ENCODE data around the gene MAML3. TPM values are rescaled to one million over a fixed set of nuclear protein-coding genes. Genes with fewer than 3 reads are reported as not detected.

MAML3 gene
- total and polyA plus RNA-seq, 2 of the 13 experiments (the other 11 are each of a cell fraction or from before 2014, with no cell fraction given): 0.05 to 0.13 TPM

DNA sequence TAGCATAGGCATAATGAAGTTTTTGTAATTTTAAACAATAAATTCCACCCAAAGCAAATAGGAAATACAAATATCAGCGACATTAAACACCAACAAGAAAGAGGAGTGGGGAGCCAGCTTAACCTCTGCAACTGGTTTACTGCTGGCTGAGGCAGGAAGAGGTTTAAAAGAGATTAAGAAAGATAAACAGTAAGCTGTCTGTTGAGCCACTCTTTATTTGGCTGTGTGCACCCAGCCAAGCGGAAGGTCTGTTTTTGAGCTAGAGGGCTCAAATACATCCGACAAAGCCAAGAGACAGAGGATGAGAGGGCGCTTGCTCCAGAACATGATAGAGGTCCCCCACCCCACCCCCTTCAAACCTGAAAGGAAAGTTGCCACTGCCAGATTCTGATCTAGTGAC lies 297.0 kb downstream of the MAML3 start (continued):
- TF ChIP-seq ZNF614 (CRISPR knock-in tag; IDR thresholded peaks at IDR 0.05; ENCODE audit: borderline replicate concordance) (peak; percentile 99), ISX (CRISPR knock-in tag; conservative IDR thresholded peaks at IDR 0.05) (no peak), SP4 (CRISPR knock-in tag; IDR thresholded peaks at IDR 0.05) (no peak), ZNF484 (CRISPR knock-in tag; IDR thresholded peaks at IDR 0.05; ENCODE audit: borderline replicate concordance, low read depth) (no peak), PCBP2 (optimal IDR thresholded peaks at IDR 0.05; ENCODE audit: low read depth, low read length, poor library complexity, severe bottlenecking) (no peak), ZNF143 (CRISPR knock-in tag; IDR thresholded peaks at IDR 0.05) (no peak), SP1 (IDR thresholded peaks at IDR 0.05) (no peak), SP1 (CRISPR knock-in tag; IDR thresholded peaks at IDR 0.05) (no peak), CC2D1A (CRISPR knock-in tag; IDR thresholded peaks at IDR 0.05) (no peak), ELF3 (CRISPR knock-in tag; IDR thresholded peaks at IDR 0.05) (peak; percentile 84), ZFX (CRISPR knock-in tag; IDR thresholded peaks at IDR 0.05; ENCODE audit: low read depth) (no peak), PHF8 (CRISPR knock-in tag; IDR thresholded peaks at IDR 0.05) (no peak), MEF2D (CRISPR knock-in tag; IDR thresholded peaks at IDR 0.05) (no peak), MIER3 (CRISPR knock-in tag; IDR thresholded peaks at IDR 0.05; ENCODE audit: borderline replicate concordance) (peak; percentile 50; the same call in 1 of the 2 replicates)
- TF ChIP-seq, protein P1, sequence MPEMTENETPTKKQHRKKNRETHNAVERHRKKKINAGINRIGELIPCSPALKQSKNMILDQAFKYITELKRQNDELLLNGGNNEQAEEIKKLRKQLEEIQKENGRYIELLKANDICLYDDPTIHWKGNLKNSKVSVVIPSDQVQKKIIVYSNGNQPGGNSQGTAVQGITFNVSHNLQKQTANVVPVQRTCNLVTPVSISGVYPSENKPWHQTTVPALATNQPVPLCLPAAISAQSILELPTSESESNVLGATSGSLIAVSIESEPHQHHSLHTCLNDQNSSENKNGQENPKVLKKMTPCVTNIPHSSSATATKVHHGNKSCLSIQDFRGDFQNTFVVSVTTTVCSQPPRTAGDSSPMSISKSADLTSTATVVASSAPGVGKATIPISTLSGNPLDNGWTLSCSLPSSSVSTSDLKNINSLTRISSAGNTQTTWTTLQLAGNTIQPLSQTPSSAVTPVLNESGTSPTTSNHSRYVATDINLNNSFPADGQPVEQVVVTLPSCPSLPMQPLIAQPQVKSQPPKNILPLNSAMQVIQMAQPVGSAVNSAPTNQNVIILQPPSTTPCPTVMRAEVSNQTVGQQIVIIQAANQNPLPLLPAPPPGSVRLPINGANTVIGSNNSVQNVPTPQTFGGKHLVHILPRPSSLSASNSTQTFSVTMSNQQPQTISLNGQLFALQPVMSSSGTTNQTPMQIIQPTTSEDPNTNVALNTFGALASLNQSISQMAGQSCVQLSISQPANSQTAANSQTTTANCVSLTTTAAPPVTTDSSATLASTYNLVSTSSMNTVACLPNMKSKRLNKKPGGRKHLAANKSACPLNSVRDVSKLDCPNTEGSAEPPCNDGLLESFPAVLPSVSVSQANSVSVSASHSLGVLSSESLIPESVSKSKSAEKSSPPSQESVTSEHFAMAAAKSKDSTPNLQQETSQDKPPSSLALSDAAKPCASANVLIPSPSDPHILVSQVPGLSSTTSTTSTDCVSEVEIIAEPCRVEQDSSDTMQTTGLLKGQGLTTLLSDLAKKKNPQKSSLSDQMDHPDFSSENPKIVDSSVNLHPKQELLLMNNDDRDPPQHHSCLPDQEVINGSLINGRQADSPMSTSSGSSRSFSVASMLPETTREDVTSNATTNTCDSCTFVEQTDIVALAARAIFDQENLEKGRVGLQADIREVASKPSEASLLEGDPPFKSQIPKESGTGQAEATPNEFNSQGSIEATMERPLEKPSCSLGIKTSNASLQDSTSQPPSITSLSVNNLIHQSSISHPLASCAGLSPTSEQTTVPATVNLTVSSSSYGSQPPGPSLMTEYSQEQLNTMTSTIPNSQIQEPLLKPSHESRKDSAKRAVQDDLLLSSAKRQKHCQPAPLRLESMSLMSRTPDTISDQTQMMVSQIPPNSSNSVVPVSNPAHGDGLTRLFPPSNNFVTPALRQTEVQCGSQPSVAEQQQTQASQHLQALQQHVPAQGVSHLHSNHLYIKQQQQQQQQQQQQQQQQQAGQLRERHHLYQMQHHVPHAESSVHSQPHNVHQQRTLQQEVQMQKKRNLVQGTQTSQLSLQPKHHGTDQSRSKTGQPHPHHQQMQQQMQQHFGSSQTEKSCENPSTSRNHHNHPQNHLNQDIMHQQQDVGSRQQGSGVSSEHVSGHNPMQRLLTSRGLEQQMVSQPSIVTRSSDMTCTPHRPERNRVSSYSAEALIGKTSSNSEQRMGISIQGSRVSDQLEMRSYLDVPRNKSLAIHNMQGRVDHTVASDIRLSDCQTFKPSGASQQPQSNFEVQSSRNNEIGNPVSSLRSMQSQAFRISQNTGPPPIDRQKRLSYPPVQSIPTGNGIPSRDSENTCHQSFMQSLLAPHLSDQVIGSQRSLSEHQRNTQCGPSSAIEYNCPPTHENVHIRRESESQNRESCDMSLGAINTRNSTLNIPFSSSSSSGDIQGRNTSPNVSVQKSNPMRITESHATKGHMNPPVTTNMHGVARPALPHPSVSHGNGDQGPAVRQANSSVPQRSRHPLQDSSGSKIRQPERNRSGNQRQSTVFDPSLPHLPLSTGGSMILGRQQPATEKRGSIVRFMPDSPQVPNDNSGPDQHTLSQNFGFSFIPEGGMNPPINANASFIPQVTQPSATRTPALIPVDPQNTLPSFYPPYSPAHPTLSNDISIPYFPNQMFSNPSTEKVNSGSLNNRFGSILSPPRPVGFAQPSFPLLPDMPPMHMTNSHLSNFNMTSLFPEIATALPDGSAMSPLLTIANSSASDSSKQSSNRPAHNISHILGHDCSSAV (CRISPR knock-in tag; IDR thresholded peaks at IDR 0.05; ENCODE audit: borderline replicate concordance): no peak
- TF ChIP-seq, protein P2, sequence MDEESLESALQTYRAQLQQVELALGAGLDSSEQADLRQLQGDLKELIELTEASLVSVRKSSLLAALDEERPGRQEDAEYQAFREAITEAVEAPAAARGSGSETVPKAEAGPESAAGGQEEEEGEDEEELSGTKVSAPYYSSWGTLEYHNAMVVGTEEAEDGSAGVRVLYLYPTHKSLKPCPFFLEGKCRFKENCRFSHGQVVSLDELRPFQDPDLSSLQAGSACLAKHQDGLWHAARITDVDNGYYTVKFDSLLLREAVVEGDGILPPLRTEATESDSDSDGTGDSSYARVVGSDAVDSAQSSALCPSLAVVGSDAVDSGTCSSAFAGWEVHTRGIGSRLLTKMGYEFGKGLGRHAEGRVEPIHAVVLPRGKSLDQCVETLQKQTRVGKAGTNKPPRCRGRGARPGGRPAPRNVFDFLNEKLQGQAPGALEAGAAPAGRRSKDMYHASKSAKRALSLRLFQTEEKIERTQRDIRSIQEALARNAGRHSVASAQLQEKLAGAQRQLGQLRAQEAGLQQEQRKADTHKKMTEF (CRISPR knock-in tag; IDR thresholded peaks at IDR 0.05): peak; percentile 56; the same call in 1 of the 2 replicates
- TF ChIP-seq, protein P3, sequence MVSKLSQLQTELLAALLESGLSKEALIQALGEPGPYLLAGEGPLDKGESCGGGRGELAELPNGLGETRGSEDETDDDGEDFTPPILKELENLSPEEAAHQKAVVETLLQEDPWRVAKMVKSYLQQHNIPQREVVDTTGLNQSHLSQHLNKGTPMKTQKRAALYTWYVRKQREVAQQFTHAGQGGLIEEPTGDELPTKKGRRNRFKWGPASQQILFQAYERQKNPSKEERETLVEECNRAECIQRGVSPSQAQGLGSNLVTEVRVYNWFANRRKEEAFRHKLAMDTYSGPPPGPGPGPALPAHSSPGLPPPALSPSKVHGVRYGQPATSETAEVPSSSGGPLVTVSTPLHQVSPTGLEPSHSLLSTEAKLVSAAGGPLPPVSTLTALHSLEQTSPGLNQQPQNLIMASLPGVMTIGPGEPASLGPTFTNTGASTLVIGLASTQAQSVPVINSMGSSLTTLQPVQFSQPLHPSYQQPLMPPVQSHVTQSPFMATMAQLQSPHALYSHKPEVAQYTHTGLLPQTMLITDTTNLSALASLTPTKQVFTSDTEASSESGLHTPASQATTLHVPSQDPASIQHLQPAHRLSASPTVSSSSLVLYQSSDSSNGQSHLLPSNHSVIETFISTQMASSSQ (IDR thresholded peaks at IDR 0.05; ENCODE audit: low read depth): 0 out of 2 replicates have a peak, but pooled peaks have one; percentile 34
- TF ChIP-seq, protein P3 (CRISPR knock-in tag; IDR thresholded peaks at IDR 0.05; ENCODE audit: borderline replicate concordance): peak; percentile 44; the same call in 1 of the 2 replicates

All from HepG2 (cell line).